ENCODE results near the gene LYVE1. TPM values are rescaled to one million over a fixed set of nuclear protein-coding genes. Genes with fewer than 3 reads are reported as not detected.

Gene LYVE1
- total RNA-seq, 4 donors from 2014 or later: 0.42 to 66.8 (median 21.6) TPM

GRCh38 chr11:10579700-10580099 is 11.2 kb upstream of the LYVE1 start:
- TF ChIP-seq CTCF (IDR thresholded peaks at IDR 0.05): no peak
- TF ChIP-seq POLR2A (IDR thresholded peaks at IDR 0.05): no peak
- intact Hi-C loops (cut with DNase I): no loop called here
- H3K9me3 ChIP-seq: no peaks in the 10 kb centered on the region
- H3K27ac ChIP-seq: peak overlapping the region in 3 of 4 donors; percentile 66 to 91 (median 82)
- H3K36me3 ChIP-seq: peaks cover 0 to 22% (median 0%) of the 10 kb centered on the region in 3 donors
- no peaks in the 10 kb centered on the region for H3K27me3 ChIP-seq
- H3K4me1 ChIP-seq: peaks cover 0 to 43% (median 24%) of the 10 kb centered on the region in 3 donors
- WGBS, 2 donors: 79 to 90% methylated on average over 3 of the region's 3 CpGs
- no peak overlapping the region for H3K4me3 ChIP-seq
- no peak for DNase-seq

DNA sequence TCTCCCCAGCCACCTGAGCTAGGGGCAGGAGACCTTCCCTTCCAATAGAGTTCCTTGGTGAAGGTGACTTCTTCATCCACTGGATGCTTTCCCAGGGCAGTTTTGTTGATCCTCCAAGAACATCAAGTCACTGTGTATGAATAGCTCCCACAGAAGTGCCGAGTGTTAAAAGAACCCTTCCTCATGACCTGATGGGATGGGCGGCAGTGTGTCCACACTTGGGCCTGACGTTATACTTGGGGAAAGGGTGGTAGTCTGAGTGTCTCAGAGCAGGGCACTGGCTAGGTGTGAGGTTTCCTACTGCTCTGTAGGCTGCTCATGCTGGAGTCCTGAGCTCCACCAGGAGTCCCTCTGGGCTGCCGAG is 7.6 kb upstream of the LYVE1 start:
- Histone ChIP-seq H3K4me3 (no peak overlapping the region), H3K9me3 (no peaks in the 10 kb centered on the region), H3K27ac (peak overlapping the region in 1 of 4 donors; percentile 34), H3K27me3 (no peaks in the 10 kb centered on the region), H3K4me1 (peaks cover 0 to 19% (median 10%) of the 10 kb centered on the region in 3 donors), H3K36me3 (peaks cover 0 to 22% (median 0%) of the 10 kb centered on the region in 3 donors)
- intact Hi-C loops (cut with DNase I): no loop called here
- WGBS, 2 donors: no CpG with 5 or more reads among the region's 4 CpGs
- DNase-seq: no peak
- TF ChIP-seq POLR2A (IDR thresholded peaks at IDR 0.05) (no peak), CTCF (IDR thresholded peaks at IDR 0.05) (no peak)

GRCh38 chr11:10575346-10576034 is 7.0 kb upstream of the LYVE1 start:
- no peak for DNase-seq
- Histone ChIP-seq H3K4me1 (peaks cover 0 to 14% (median 6%) of the 10 kb centered on the region in 3 donors), H3K27me3 (no peaks in the 10 kb centered on the region), H3K27ac (peak overlapping the region in 1 of 4 donors; percentile 34), H3K9me3 (no peaks in the 10 kb centered on the region), H3K4me3 (no peak overlapping the region), H3K36me3 (peaks cover 0 to 20% (median 0%) of the 10 kb centered on the region in 3 donors)
- no peak for TF ChIP-seq CTCF (IDR thresholded peaks at IDR 0.05)
- TF ChIP-seq POLR2A (IDR thresholded peaks at IDR 0.05): no peak
- intact Hi-C loops (cut with DNase I): no loop called here
- WGBS, 2 donors: 84 to 88% methylated on average over 3 of the region's 3 CpGs

DNA sequence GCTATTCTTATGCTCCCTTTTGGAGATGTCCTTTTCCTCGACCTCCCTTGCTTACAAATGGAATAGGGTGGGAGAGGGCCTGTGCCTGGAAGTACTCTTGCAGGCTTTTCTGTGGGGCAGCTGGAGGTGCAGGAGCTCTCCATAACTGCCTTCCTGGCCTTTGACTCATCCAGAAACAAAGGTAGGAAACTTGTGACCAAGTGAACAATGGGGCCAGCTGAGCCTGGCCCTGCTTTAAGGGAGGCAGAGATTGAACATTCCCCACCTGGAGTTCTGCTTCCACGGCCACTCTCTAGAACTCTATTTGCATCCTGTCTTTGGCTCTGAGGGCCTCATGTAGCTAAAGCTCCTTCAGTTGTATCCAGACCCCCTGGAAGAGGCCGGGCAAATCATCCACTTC is 5.1 kb upstream of the LYVE1 start:
- H3K4me1 ChIP-seq: peaks cover 0 to 5% (median 3%) of the 10 kb centered on the region in 3 donors
- DNase-seq: no peak
- WGBS, 2 donors: 70 to 71% methylated on average over 2 to 3 of the region's 3 CpGs
- H3K9me3 ChIP-seq: no peaks in the 10 kb centered on the region
- intact Hi-C loops (cut with DNase I): no loop called here
- H3K27ac ChIP-seq: peak overlapping the region in 1 of 4 donors; percentile 21
- peaks cover 0 to 12% (median 0%) of the 10 kb centered on the region in 3 donors for H3K36me3 ChIP-seq
- H3K4me3 ChIP-seq: no peak overlapping the region
- TF ChIP-seq POLR2A (IDR thresholded peaks at IDR 0.05) (no peak), CTCF (IDR thresholded peaks at IDR 0.05) (no peak)
- H3K27me3 ChIP-seq: no peaks in the 10 kb centered on the region

DNA sequence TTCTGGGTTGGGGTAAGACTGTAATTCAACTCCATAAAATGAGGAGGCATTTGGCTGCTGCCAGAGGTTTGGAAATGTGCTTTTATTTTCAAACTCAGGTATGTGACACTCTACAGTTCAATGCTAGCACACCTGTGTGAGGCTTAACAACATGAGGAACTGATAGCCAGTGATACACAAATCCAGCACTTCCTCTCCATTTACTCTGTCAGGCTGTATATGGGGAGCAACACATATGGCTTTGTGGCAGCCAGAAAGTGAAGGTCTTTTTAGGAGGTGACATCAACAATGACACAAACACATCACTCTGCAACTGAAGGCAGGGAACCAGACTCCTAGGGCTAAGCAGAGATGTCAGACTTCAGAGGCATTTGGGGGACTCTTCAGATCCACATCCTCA is 4.6 kb upstream of the LYVE1 start:
- no peaks in the 10 kb centered on the region for H3K9me3 ChIP-seq
- peaks cover 0 to 5% (median 3%) of the 10 kb centered on the region in 3 donors for H3K4me1 ChIP-seq
- peak overlapping the region in 1 of 4 donors; percentile 21 for H3K27ac ChIP-seq
- DNase-seq: no peak
- H3K36me3 ChIP-seq: peaks cover 0 to 12% (median 0%) of the 10 kb centered on the region in 3 donors
- no peak overlapping the region for H3K4me3 ChIP-seq
- H3K27me3 ChIP-seq: no peaks in the 10 kb centered on the region
- TF ChIP-seq CTCF (IDR thresholded peaks at IDR 0.05) (no peak), POLR2A (IDR thresholded peaks at IDR 0.05) (no peak)
- intact Hi-C loops (cut with DNase I): no loop called here

Measured in esophagus squamous epithelium (tissue), 5 donors.